Ovary (tissue), 9 donors: Measurements from ENCODE around the gene NLRC5. TPM values are rescaled to one million over a fixed set of nuclear protein-coding genes. Genes with fewer than 3 reads are reported as not detected.

ENCODE experiments used
- DNase-seq, 5 donors: peaks; one replicate each; pipeline ENCODE4 v3.0.0-alpha.2; 2019 to 2020
- H3K27ac ChIP-seq, 2 donors: fragments of 200-600 bp; one replicate each; pipeline versions ENCODE4 v1.5.1 to v1.8.0; 2019 to 2022
- H3K27me3 ChIP-seq: fragments of 200-600 bp; one replicate; pipeline ENCODE4 v1.8.0; 2022
- H3K36me3 ChIP-seq: fragments of 200-600 bp; sonication (generic); one replicate; pipeline ENCODE4 v1.5.1; 2019
- H3K4me1 ChIP-seq: one replicate; pipeline ENCODE4 v1.8.1; 2013; ENCODE audit warnings: mild to moderate bottlenecking, moderate library complexity; ENCODE audit not compliant: insufficient read depth
- H3K4me3 ChIP-seq: fragments of 200-600 bp; sonication (generic); one replicate; pipeline ENCODE4 v1.5.1; 2017
- H3K9me3 ChIP-seq, 2 donors: fragments of 200-600 bp in 1 of 2; sonication (generic) in 1 of 2; one replicate each; pipeline versions ENCODE4 v1.5.1 to v1.8.1; 2013 to 2019; ENCODE audit warnings: mild to moderate bottlenecking in 1 of 2, moderate library complexity in 1 of 2
- CTCF ChIP-seq, 3 donors: fragments of 450-650 bp in 2 of 3; fragments of 200-600 bp in 1 of 3; IDR thresholded peaks; one replicate each; pipeline versions ENCODE4 v1.5.1 to v1.8.0; 2016 to 2022; ENCODE audit warnings: antibody characterized with exemption in 3 of 3, mild to moderate bottlenecking in 1 of 3
- EP300 ChIP-seq: sonication (generic); formaldehyde crosslinking; IDR thresholded peaks from one replicate; pipeline ENCODE4 v1.6.1; 2017; ENCODE audit warnings: antibody characterized with exemption
- POLR2A ChIP-seq: fragments of 450-650 bp; IDR thresholded peaks from one replicate; pipeline ENCODE4 v1.6.1; 2017; ENCODE audit warnings: antibody characterized with exemption, mild to moderate bottlenecking, moderate library complexity
- WGBS, 3 donors: extraction: QIAGEN DNeasy Blood & Tissue Kit in 1 of 3; methylation state at CpG; one replicate each; pipeline versions ENCODE4 v1.1.5 to v1.1.7; 2013 to 2017; 5-methylcytosine and 5-hydroxymethylcytosine counted together
- intact Hi-C, 4 donors: fragments of 100-400 bp; cut with DNase I; formaldehyde crosslinking; loops; one replicate each; pipeline versions ENCODE4 v1.11.0 to v1.15.1; 2022 to 2023
- polyA plus RNA-seq, 2 donors: library from polyadenylated mRNA; stranded (reverse); fragments of 200-250 nt in 1 of 2; fragments of 350-450 nt in 1 of 2; fragmentation: Illumina TruSeq in 1 of 2; extraction: RNeasy Lipid Tissue Mini Kit (QIAGEN cat#74804) in 1 of 2; gene quantifications; one replicate each; pipeline ENCODE4 v1.2.3, GENCODE V29; 2013 to 2014
- total RNA-seq, 7 donors: library from RNA; depleted of rRNA in 2 of 7; stranded (reverse); fragments of >200 nt in 2 of 7; fragmentation: NEBNext Ultra II Directional in 3 of 7; extraction: Animal tissue kit (Norgen Biotek cat#: 25700) in 3 of 7; gene quantifications; one replicate each; pipeline versions ENCODE4 v1.1.0 to v1.2.4, GENCODE V29; 2016 to 2023
- donor health status: DM: no; HTN: no; CAD: no; lungs with moderate emphysema.
- donor health status: DM: no; HTN: no; CAD: no.
- donor health status: Bipolar disorder and iron deficiency.
- donor health status: DM: yes; HTN: yes; CAD: no.
- donor health status: DM: no; HTN: no; CAD: no.
- donor health status: DM: yes; HTN: yes; CAD: no.

Gene NLRC5
- total and polyA plus RNA-seq, 9 donors: 6.0 to 29.9 (median 14.7) TPM

DNA sequence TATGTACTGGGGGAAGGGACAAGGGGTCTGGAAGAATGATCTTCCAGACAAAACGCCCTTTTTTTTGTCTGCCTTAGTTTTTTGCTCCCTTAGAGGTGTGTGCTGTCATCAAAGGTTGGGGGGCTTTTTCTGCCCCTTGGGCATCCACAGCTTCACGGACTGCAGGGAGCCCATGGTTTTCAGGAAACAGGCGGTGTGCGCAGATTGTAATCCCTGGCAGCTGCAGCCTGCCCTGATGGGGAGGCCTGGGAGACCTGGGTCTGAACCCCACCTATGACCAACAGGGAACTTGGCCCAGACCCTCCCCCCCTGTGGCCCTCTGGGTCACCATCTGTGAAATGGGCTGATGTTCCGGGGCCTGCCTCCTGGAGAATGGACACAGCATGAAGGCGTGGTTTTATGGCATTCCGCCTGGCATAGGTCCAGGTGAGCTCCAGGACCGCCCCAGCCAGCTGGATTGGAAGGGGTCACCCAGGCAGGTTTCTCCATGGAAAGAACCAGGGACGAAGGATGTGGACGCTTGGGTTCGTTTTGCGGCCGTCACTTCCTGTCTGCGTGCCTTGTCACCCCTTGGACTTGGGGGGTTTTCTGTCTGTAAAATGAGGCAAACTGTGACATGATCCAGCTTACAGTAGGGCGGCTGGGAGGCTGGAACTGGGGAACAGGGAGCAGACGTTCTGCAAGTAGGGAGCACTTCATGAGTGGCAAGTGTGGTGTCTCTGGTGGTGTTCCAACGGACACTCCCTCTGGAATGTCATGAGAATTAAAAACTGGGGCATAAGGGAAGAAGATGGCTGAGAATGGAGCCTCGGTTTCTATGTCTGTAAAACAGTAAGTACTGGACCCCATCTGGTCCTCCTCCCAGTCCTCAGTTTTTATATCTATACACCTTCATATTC lies 104.6 kb downstream of the NLRC5 start:
- DNase-seq: peak in 3 of 5 donors; percentile 35 to 48 (median 43)
- Histone ChIP-seq H3K4me3 (peak overlapping the region; percentile 55), H3K4me1 (no peaks in the 10 kb centered on the region), H3K9me3 (no peaks in the 10 kb centered on the region), H3K27ac (no peak overlapping the region), H3K36me3 (no peaks in the 10 kb centered on the region), H3K27me3 (no peaks in the 10 kb centered on the region)
- intact Hi-C loops: no loop called here
- 62 to 80% (median 73%) methylated on average over 18 of the region's 18 CpGs for WGBS, 3 donors
- TF ChIP-seq EP300: no peak
- TF ChIP-seq CTCF (IDR thresholded peaks at IDR 0.05): no peak
- TF ChIP-seq POLR2A: no peak

DNA sequence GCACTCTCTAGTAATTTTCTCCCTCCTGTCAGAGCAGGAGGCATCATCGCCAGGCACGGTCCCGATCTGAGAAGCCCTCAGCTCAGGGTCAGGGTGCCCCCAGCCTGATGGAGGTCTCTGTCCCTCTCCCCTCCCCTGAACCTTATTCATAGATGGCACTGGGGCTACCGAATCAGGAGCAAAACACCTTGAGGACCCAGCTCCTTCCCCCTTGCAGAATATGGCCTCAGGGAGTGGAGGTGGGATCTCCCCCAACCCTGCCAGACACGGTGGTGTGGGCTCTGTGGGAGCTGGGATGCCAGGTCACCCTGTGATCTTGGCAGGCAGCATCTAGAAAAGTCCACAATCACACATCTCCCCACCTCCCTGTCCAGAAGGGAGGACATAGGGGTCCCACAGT lies 105.6 kb downstream of the NLRC5 start:
- H3K9me3 ChIP-seq: no peaks in the 10 kb centered on the region
- intact Hi-C loops: no loop called here
- no peaks in the 10 kb centered on the region for H3K27me3 ChIP-seq
- no peaks in the 10 kb centered on the region for H3K4me1 ChIP-seq
- no peak overlapping the region for H3K4me3 ChIP-seq
- no peaks in the 10 kb centered on the region for H3K36me3 ChIP-seq
- WGBS, 3 donors: 63 to 89% (median 82%) methylated on average over 5 of the region's 5 CpGs
- H3K27ac ChIP-seq: no peak overlapping the region
- DNase-seq: no peak
- TF ChIP-seq EP300 (no peak), POLR2A (no peak), CTCF (IDR thresholded peaks at IDR 0.05) (no peak)

GRCh38 chr16:57096192-57096591 lies 106.8 kb downstream of the NLRC5 start:
- Histone ChIP-seq H3K27ac (no peak overlapping the region), H3K4me3 (no peak overlapping the region), H3K36me3 (no peaks in the 10 kb centered on the region), H3K27me3 (no peaks in the 10 kb centered on the region), H3K9me3 (no peaks in the 10 kb centered on the region), H3K4me1 (no peaks in the 10 kb centered on the region)
- WGBS, 3 donors: 93 to 97% (median 94%) methylated on average over 3 of the region's 3 CpGs
- intact Hi-C loops: no loop called here
- DNase-seq: no peak
- TF ChIP-seq POLR2A: no peak
- no peak for TF ChIP-seq CTCF (IDR thresholded peaks at IDR 0.05)
- TF ChIP-seq EP300: no peak

DNA sequence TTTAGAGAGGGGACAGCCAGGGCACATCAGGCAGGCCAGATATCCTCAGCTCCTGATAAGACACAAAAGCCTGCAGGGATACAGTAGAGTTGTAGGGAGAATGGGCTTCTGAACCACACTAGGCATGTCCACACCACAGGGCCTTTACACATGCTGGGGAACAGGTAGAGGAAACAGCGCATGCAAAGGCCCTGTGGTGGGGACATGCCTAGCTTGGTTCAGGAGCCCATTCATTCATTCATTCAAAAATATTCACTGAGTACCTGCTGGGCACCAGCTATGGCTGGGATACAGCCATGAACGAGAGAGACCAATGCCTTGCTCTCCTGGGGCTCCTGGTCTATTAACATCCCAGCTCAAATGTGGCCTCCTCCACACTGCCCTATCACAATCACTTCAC lies 107.4 kb downstream of the NLRC5 start:
- TF ChIP-seq EP300 (no peak), POLR2A (no peak), CTCF (IDR thresholded peaks at IDR 0.05) (no peak)
- no peak for DNase-seq
- Histone ChIP-seq H3K9me3 (no peaks in the 10 kb centered on the region), H3K27ac (no peak overlapping the region), H3K36me3 (no peaks in the 10 kb centered on the region), H3K4me1 (no peaks in the 10 kb centered on the region), H3K27me3 (no peaks in the 10 kb centered on the region), H3K4me3 (no peak overlapping the region)
- intact Hi-C loops: no loop called here
- 86 to 93% (median 93%) methylated on average over 2 of the region's 2 CpGs for WGBS, 3 donors
